Testis (tissue), 2 donors: ENCODE results near the gene TUNAR.

Source experiments
- CTCF ChIP-seq, 3 experiments: fragments of 450-650 bp in 2 of 3; fragments of 200-600 bp in 1 of 3; sonication (generic) in 1 of 3; IDR thresholded peaks; one replicate each; pipeline ENCODE4 v1.5.1; 2016 to 2019; ENCODE audit warnings: antibody characterized with exemption in 3 of 3, mild to moderate bottlenecking in 2 of 3, moderate library complexity in 1 of 3
- POLR2A ChIP-seq: fragments of 450-650 bp; IDR thresholded peaks from one replicate; pipeline ENCODE4 v1.6.1; 2017; ENCODE audit warnings: antibody characterized with exemption, mild to moderate bottlenecking, moderate library complexity

GRCh38 chr14:95936041-95936440, 59.4 kb downstream of the TUNAR start:
- no peak for TF ChIP-seq CTCF (IDR thresholded peaks at IDR 0.05)
- TF ChIP-seq POLR2A, result no peak
